Stimulated activated CD4-positive, alpha-beta T cell treated with anti-CD3 and anti-CD28 coated beads, Interleukin-4, amount 100 ng/mL, for 1 hour (primary cell): ENCODE results near the gene SLC7A6.

ENCODE experiments used
- DNase-seq: peaks from one replicate; pipeline ENCODE4 v3.0.0-alpha.2; 2020

The SLC7A6 gene

DNA sequence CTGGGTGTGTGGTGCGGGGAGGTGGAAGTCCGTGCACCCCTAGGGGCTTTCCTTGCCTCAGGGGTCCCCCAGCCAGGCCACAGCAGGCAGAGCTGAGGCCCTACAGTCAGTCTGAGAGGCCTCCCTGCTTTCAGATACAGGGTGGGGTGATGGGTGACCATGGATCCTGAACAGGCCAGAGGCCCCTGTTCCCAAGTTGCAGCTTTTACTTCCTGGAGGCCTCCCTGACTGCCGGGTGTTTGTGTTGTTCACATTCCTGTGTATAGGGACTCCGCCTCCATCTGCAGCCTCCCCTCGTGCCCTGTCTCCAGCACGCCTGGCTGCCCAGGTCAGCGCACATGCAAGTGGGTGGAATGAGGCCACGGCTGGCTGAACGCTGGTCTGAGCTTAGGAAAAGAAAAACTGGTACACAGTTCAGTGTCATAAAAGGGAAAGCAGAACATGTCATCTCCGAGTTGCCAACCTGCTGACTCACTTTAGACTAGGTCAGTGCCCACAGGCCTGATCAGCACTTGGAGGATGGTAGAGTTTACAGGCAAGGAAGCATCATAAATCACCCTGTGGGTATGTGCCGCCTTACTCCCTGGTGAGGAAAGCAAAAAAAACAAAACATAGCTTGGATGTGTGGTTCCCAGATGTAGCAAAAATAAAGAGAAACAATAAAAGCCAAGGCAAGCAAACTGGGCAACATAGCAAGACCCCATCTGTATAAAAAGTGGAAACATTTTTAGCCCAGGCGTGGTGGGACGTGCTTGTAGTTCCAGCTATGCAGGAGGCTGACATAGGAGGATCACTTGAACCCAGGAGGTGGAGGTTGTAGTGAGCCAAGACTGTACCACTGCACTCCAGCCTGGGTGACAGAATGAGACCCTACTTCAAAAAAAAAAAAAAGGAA, 6.2 kb upstream of the SLC7A6 start:
- DNase-seq: no peak

DNA sequence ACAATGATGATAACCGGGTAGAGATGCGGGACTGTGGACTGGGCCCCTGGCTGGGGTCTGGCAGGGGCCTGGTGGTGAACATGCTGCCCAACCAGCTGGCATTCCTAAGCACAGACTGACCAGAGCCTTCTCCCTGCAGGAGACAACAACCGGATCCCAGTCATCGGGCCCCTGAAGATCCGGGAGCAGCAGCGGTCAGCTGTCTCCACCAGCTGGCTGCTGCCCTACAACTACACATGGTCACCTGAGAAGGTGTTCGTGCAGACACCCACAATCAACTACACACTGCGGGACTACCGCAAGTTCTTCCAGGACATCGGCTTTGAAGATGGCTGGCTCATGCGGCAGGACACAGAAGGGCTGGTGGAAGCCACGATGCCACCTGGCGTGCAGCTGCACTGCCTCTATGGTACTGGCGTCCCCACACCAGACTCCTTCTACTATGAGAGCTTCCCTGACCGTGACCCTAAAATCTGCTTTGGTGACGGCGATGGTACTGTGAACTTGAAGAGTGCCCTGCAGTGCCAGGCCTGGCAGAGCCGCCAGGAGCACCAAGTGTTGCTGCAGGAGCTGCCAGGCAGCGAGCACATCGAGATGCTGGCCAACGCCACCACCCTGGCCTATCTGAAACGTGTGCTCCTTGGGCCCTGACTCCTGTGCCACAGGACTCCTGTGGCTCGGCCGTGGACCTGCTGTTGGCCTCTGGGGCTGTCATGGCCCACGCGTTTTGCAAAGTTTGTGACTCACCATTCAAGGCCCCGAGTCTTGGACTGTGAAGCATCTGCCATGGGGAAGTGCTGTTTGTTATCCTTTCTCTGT, 5.1 kb upstream of the SLC7A6 start:
- DNase-seq: no peak

DNA sequence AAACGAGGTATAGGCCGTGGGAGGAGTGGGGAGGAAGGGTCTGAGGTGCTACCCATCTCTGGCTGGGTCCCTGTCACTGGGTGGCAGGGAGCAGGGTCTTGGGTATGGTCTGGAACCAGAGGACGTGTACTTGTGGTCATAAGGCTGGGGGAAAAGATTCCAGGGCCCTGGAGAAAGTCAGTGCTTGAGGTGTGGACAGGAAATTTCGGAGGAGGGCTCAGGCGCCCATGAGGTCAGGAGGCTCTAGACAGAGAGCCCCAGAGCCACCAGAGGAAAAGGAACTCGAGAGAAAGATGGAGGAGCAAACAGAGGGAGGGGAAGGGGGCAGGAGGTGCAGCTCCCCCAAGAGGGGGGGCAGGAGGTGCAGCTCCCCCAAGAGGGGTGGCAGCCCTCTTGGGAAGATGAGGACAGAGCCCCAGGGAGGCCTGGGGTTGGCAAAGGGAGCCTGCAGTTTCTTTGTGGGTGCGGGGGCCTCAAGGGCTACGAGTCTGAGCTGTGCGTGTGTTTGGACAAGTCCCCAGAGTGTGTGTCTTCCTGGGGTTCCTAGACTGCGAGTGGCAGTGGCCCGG, 683 bp upstream of the SLC7A6 start:
- DNase-seq: no peak

DNA sequence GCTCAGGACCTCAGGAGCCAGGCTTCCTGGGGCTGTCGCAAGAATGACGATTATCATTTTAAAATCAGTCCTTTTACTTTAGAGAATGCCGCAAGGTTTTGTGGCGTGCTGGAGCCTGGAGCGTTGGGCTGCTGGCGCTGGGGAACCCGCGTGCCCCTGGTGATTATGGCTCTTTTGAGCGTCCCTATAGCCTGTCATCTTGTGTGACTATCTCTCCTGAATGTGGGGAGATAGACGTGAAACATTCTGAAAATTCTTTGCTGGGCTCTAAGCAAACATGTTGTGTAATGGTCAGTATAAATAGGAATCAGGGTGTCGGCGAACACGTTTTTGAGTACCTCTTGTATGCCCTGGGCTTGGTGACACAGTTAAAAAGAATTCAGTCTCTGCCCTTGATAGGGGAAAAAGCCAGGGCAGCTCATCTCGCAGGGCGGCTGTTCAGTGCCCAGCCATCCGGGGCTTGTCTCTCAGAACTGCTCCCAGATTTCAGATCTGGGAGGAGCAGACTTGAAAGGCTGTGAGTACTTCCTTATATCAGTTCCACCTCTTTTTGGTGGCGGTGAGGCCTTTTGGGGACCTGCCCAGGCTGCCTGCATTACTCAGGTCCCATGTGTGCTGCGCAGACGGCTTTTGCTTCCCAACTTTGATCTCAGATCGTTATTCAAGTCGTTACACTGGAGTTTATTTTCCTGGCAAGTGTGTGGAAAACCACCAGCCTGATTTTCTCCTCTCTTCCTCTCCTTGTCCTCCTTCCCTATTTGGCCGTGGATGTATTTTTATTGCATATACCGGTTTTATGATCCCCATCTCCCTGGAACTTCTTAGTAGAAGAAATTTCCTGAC, 973 bp downstream of the SLC7A6 start:
- DNase-seq: peak; percentile 47

DNA sequence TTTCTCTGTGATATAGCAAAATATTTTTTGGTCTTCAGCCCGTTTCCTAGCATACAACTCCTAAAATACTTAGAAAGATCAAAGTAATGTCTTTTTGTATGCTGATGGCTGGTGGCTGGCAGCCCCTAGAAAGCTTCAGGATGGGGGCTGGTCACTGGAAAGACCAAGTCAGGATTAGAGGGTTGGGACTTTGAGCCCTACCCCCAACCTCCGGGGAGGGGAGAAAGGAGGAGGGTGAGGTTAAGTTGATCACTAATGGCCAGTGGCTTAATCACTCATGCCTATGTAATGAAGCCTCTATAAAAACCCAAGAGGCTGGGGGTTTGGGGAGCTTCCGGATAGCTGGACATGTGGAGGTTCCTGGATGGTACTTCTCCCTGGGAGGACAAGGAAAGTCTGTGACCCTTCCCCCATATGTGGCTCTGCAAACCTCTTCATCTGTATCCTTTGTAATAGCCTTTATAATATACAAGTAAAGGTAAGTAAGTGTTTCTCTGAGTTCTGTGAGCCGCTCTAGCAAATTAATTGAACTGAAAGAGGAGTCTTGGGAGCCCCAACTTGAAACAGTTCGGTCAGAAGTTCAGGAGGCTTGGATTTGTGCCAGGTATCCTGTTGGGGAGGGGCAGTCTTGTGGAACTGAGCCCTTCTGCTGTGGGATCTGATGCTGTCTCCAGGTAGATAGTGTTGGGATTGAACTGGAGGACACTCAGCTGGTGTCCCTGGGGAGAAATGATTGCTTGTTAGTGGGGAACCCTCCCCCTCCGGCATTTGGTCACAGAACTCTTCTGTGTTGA, 3.5 kb downstream of the SLC7A6 start:
- no peak for DNase-seq

- DNase-seq: no peak
Observed at GRCh38 chr16:68269793-68270192, 5.5 kb downstream of the SLC7A6 start.

DNA sequence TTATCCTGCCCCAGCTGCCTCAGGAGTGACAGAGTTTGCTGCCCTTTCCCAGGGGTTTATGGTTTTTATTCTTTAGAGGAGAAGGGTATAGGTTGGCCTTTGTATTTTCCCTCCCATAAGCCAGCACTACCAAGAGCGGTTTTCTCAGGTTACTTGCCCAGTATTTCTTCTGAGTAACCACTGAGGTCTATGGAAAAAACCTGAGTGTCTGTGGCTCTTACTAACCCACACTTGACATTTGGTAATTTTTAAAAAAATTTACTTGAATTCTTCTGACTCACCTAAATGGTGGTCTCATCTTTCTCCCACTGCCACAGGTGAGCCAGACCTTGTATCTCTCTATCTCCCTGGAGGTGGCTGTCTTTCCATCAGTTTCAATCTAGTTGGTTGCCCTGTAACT, 6.0 kb downstream of the SLC7A6 start:
- no peak for DNase-seq

DNA sequence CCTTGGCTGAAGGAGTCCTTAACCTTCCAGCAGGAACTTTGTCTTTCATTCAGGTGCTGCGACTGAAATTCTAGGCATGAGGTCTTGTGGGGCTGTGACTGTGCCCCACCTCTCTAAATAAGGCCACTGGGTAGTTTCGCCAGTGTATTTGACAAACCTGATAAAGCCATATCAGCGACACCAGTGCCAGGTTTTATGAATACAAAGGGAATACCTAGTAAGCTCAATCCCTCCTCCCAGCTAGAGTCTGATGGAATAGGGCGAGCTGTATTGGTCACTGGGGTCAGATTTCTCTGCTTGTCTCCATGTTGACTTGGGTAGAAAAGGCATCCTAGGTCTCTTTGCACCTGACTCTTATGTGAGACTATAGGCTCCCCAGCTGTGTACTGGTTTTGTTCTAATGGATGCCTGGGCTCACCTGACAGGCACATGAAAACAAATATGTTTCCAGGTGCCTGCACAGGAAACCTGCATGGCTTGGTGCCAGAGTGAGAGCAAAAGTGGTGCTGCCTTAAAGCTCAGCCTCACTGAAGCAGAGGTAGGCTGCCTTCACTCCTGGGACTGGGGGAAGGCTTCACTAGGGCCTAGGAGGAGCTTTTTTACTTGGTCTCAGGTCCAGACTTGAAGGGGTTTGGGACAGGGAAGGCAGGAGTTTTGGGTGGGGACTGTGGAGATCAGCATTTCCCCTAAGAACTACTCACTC, 8.3 kb downstream of the SLC7A6 start:
- DNase-seq: peak; percentile 21

- DNase-seq: no peak
Observed at GRCh38 chr16:68273459-68273858, 9.1 kb downstream of the SLC7A6 start.

GRCh38 chr16:68273896-68274295, 9.6 kb downstream of the SLC7A6 start:
- DNase-seq: no peak

DNA sequence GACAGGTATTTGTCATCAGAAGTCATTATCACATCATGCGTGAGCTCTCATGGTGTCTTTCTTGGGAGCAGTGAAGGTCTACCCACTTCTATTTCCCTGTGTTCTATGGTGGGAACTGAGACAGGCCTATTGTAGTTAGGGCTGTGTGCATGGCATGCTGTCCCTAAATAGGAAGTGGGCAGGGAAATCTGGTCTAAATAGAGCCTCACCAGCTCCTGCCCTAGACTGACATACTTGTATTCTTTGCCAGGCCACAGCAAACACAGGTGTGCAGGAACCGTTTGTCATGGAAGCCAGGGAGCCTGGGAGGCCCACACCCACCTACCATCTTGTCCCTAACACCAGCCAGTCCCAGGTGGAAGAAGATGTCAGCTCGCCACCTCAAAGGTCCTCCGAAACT, 10.1 kb downstream of the SLC7A6 start:
- no peak for DNase-seq

GRCh38 chr16:68275611-68276191, 11.4 kb downstream of the SLC7A6 start:
- no peak for DNase-seq

DNA sequence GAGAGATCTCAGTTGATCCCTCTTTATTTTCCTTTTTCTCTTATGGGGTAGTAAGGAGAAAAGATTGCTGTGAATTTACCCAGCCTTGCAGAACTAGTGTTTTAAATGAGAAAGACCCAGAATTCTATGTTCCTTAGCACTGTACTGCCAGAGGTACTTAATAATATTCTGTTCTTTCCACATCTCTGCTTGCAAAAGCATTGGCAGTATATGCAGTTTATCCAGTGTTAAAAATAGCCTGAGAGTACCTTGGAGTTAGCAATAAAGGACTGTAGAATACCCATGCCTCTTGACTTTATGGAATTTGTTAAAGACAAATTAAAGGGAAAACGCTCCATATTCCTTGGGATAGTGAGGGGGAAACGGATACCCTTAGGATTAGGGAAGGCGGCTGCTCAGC, 11.9 kb downstream of the SLC7A6 start:
- no peak for DNase-seq

GRCh38 chr16:68279726-68280558, 15.6 kb downstream of the SLC7A6 start:
- DNase-seq: no peak

DNA sequence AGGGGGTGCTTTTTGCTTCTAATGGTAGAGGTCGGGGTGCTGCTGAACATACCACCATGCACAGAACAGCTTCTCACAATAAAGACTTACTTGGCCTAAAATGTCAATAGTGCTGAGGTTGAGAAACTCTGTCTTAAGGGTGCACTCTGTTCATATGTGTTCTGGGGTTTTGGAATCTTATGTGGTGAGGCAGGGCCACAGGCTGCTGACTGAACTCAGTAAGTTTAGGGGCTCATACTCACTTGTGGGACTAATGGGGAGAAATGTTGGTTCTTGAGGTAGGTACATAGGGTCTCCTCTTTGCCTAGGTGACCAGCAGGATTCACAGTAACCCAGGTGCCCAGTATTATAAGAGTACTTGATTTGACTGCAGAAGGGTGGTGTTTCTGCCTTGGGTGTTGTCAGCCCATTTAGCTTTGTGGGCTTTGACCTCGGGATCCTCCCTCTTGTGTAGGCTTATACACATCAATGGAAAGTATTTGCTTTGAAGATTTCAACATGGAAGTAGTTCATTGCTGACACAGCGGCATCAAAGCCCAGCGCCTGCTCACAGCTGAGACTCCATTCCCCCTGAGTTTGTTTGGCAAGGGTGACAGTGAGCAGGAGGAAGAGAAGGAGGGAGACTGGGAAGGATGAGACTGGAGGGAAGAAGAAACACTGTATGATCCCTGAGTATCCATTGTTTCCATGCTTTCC, 17.2 kb downstream of the SLC7A6 start:
- no peak for DNase-seq

- DNase-seq: no peak
Observed at GRCh38 chr16:68282064-68282452, 17.7 kb downstream of the SLC7A6 start.

DNA sequence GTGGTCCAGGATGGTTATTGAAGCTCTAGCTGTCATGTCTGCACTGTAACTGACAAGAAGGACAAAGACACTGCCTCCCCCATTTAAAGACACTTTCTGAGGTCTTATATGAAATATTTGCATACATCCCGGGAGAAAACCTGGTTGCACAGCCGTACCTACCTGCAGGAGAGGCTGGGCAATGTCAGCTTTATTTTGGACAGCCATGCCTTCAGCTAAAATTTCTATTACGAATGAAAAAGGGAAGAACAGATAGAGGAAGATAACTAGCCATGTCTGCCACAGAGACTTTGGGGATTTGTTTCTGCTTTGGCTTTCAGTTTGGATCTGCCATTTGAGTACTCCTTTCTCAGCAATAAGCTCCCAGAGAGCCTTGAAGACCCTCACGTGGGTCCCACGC, 19.0 kb downstream of the SLC7A6 start:
- DNase-seq: no peak

DNA sequence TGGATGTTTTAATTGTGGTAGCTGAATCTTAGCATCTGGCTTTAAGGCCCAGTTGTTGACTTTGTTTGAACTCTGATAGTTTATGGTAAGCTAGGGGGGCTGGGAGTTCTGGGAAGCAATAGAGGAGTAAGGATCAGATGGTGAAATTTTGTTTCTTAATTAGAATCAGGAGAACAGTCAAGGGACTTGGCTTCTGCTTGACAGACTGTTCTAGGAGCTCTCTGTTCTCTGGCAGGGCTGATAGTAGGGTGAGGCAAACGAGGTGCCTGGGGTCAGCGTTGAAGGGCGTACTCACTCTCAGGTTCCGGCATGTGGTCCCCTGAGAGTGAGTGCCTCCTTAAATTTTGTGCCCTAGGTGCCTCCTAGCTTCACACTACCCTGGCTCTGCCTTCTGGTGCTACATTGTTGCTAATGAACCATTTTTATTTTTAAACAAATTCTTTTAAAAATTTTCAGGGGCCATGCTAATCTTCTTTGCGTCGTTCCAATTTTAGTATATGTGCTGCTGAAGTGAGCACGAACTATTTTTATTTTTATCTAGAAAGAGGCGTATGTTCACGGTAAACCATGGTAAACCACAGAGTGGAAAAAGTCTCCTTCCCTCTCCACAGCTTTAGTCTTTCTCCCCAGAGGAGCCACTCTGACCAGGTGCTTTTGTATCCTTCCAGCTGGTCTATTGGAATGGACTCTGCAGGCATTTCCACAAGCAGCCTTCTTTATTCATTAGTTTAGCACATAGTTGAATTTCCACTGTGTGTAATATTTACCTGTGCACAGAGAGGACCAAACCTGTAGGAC, 19.7 kb downstream of the SLC7A6 start:
- DNase-seq: no peak
